ENCODE data around the gene VCX2.
"Not testable (repeated sequence)": the region's sequence is repeated elsewhere in the genome, so short reads cannot be mapped to it uniquely, and the experiment has no call there.

VCX2 gene

DNA sequence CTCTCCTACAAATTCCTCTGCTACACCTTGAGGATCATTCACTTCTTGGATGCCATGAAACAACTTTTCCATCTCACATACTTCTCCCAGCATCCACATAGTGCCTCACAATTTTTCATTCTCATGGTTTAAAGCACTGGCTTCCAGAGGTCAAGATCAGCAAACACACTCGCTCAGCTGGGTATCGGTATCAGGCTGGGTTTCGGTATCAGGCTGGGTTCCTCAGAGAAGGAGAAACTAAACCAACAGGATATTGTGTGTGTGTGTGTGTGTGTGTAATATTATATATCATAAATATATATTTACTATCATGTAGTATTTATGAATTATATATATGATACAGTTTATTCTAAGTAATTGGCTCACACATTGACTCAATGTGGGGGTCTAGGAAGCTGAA, at the start of gene VCX2:
VCX2 (minus strand) TSS at position 99 of the 400 bp plus-strand sequence. CDS start 624 bp downstream, outside the sequence.
- DNase-seq: not testable (repeated sequence)

GRCh38 chrX:8204943-8205342, 33.9 kb upstream of the VCX2 start:
- no peak for DNase-seq

DNA sequence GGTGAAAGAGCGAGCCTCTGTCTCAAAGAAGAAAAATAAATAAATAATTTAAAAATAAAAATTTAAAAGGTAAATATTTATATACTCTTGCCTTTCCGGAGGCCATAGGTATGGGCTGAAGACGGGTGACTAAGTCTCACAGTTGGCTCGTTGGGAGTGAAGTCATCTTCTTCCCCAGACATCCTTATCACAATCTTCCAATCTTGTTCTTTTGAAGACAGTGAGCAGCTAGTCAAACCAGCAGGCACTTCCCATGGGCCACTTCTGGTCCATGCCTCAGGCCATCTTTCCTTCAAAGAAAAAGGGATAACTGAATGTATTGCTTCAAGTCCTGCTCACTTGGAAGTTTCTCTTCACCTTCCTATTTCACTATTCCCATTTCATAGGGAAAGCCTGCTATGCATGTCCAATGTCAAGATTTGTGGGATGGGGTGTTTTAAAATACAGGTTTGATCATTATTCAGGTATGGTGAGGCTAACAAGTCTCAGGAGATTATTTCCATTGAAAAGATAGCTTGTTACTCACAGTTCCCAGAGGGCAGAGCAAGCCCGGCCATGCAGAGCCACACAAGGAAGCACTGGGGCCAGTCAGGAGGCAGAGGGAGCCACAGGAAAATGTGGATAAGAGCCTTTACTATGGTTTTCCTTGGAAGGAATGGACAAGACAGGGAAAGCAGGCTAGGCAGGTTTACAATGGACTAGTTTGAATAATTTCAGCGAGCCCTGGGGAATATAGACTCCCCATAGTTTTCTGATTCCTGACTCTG, 33.3 kb upstream of the VCX2 start:
- no peak for DNase-seq

GRCh38 chrX:8201896-8202331, 30.8 kb upstream of the VCX2 start:
- DNase-seq: no peak

GRCh38 chrX:8196776-8197175, 25.7 kb upstream of the VCX2 start:
- no peak for DNase-seq

- DNase-seq: no peak
These were observed 23.1 kb upstream of the VCX2 start for GRCh38 chrX:8194216-8194615.

GRCh38 chrX:8192276-8192675, 21.2 kb upstream of the VCX2 start:
- DNase-seq: no peak

GRCh38 chrX:8191022-8191421, 20.0 kb upstream of the VCX2 start:
- DNase-seq: no peak

DNA sequence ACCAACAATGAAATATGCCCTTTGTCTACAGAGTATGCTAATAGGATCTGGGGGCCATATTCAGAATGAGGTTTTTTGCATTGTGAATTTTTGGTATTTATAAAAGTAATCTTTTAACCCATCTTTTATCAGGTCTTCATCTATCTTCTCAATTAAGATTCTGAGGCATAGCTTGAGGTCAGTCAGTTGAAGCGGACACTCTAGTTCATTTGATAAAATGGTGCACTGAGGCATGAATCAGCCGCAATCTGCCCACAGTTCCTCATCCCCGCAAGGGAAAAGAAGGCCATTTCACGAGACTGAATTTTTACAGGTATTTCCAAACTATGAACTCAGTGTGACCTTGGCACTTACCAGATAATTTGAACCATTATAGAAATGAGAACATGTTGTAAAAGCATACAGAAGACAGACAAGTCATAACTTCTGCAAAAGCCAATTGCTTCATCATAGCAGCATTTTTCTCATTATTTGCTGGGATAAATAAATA, 19.3 kb upstream of the VCX2 start:
- no peak for DNase-seq

DNA sequence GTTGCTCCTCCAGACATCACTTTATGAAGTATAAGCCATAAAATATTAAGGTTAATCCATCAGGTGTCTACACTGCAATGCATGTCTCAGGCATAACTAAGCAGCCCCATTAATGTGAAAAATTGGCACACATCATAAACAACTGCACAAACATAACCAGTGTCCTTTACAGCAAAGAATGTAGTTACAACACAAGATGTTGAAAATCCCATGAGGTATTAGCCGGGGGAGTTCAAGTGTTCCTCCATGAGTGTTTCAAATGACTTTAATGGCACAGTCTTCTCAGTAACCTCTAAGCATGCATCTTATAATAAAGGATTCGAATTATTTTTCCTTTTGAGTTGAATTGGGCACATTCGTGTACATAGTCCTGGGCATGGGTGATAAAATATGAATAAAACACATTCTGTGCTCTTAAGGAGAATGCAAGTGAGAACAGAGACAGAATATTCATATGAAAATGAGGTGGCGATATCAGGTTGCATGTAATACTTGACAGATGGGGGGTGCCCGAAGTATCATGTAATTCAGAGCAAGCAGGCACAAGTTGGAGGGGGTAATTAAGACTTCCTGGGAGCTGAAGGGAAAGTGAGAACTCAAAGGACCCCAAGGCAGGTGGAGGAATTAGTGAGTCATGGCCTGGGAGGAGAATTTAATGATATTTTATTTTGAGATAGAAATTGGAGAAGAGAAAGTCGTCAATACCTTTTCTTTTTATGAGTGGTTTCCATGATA, 18.2 kb upstream of the VCX2 start:
- no peak for DNase-seq

- no peak for DNase-seq
These were observed 12.3 kb upstream of the VCX2 start for GRCh38 chrX:8183346-8183745.

GRCh38 chrX:8179656-8180055, 8.6 kb upstream of the VCX2 start:
- no peak for DNase-seq

DNA sequence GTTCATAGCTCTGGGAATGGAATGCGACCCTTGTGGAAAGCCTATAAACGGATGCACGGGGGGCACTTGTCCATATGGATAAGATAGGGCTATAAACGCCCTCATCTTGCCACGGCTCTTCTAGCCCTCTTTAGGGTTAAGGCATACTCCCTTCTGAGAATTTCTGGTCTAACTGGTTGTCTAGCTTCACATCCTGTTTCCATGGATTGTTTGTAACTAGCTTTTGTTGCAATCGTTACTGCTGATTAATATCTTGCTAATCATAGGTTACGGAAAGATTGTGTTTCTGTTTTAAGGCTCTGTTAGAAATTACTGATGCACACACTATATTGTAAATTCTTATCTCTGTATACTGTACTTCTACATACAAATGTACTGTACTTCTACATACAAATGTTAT, 17.1 kb downstream of the VCX2 start:
- not testable (repeated sequence) for DNase-seq

- no peak for DNase-seq
These were observed 23.8 kb downstream of the VCX2 start for GRCh38 chrX:8147226-8147625.

GRCh38 chrX:8144925-8145324, 26.1 kb downstream of the VCX2 start:
- no peak for DNase-seq

GRCh38 chrX:8141896-8142295, 29.2 kb downstream of the VCX2 start:
- DNase-seq: no peak

- no peak for DNase-seq
These were observed 29.9 kb downstream of the VCX2 start for GRCh38 chrX:8140986-8141744.

DNA sequence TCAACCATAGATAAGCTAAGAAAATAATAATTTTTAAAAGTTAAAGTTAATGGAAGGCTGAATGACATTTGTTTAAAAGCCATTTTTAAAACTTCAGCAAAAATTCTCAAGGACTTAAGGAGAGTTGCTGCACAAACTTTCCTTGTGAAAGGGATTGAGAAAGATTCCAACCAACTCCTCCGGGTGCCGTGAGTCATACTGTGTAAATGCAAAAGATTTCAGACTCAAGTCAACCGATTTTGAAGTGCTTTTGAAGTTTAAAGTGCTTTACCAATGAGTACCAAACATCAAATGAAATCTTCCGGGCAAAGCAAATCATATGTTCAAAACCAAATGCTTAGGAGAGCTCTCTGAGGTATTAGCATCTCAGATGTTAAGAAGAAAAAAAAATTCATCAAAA, 31.4 kb downstream of the VCX2 start:
- no peak for DNase-seq

DNA sequence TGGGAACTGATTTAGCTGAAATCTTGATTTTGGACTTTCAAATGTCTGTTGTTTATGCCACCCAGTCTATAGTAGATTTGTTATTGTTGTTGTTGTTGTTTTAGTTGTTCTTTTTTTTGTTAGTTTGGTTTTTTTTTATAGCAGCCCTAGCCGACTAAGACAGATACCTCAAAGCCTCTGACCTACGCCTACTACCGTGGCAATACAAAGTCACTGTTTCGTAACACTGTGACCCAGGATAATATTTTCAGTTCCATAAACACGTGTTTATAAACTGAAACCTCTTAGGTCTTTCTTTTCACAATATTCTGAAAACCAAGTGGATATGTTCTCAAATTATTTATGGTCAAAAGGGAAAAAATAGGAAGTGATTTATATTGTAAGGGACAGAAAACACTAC, 32.8 kb downstream of the VCX2 start:
- DNase-seq: no peak

GRCh38 chrX:8126648-8127047, 44.4 kb downstream of the VCX2 start:
- DNase-seq: no peak

- DNase-seq: no peak
These were observed 45.0 kb downstream of the VCX2 start for GRCh38 chrX:8126092-8126491.

GRCh38 chrX:8125566-8125965, 45.5 kb downstream of the VCX2 start:
- no peak for DNase-seq

DNA sequence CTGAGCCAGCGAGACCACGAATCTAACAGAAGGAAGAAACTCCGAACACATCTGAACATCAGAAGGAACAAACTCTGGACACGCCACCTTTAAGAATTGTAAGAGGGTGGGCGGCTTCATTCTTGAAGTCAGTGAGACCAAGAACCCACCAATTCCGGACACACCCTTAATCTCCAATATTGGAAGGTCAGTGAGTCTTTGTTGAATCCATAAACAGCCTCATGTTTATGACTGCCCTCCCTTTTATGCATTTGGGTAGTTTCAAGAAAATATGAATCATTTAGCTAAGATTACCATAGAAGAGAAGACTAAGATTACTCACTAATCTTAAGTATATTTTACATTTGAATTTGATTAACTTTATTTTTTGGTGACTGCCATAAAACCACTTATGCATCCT, 48.5 kb downstream of the VCX2 start:
- DNase-seq: no peak

Data from activated CD4-positive, alpha-beta T cell treated with anti-CD3 and anti-CD28 coated beads, Interleukin-2, amount 50 U/mL, for 4 hours (primary cell).